OCI-LY3 (cell line): ENCODE measurements around the gene CX3CL1.
"Not testable (repeated sequence)": the region's sequence is repeated elsewhere in the genome, so short reads cannot be mapped to it uniquely, and the experiment has no call there.

ENCODE experiments used
- H2AFZ ChIP-seq: fragments of 200-600, 300-600 bp; shearing (Covaris generic); 2 replicates; pipeline ENCODE4 v1.6.0; 2014; ENCODE audit warnings: antibody characterized with exemption, low read depth, low read length
- H3K27ac ChIP-seq: fragments of 200-600, 300-600 bp; sonication (generic); 2 replicates; pipeline ENCODE4 v1.5.1; 2014; ENCODE audit warnings: mild to moderate bottlenecking, low read length, moderate library complexity, mixed read lengths
- H3K27me3 ChIP-seq: fragments of 200-600, 300-600 bp; sonication (generic); 2 replicates; pipeline ENCODE4 v1.6.1; 2014; ENCODE audit warnings: low read depth, low read length, mixed read lengths
- H3K36me3 ChIP-seq: fragments of 200-600, 300-600 bp; sonication (generic); replicated peaks from 2 replicates; pipeline ENCODE3; 2014; ENCODE audit warnings: low read depth, low read length, mixed read lengths
- H3K4me1 ChIP-seq: fragments of 300-600, 200-600 bp; sonication (generic); 2 replicates; pipeline ENCODE4 v1.6.1; 2014; ENCODE audit warnings: low read length, mixed read lengths
- H3K4me2 ChIP-seq: fragments of 200-600, 300-600 bp; sonication (generic); 2 replicates; pipeline ENCODE4 v1.6.1; 2014; ENCODE audit warnings: low read length, mixed read lengths
- H3K4me3 ChIP-seq: fragments of 300-600, 200-600 bp; sonication (generic); 2 replicates; pipeline ENCODE4 v1.5.1; 2014; ENCODE audit warnings: antibody characterized with exemption, mild to moderate bottlenecking, low read length, moderate library complexity
- H3K79me2 ChIP-seq: fragments of 300-600, 200-600 bp; shearing (Covaris generic); 2 replicates; pipeline ENCODE4 v1.6.1; 2014; ENCODE audit warnings: mild to moderate bottlenecking, low read length, mixed read lengths
- H3K9ac ChIP-seq: fragments of 300-600, 200-600 bp; shearing (Covaris generic); 2 replicates; pipeline ENCODE4 v1.6.0; 2014; ENCODE audit warnings: mild to moderate bottlenecking, low read length, moderate library complexity
- H3K9me3 ChIP-seq: fragments of 200-600, 300-600 bp; shearing (Covaris generic); 2 replicates; pipeline ENCODE4 v1.6.1; 2014; ENCODE audit warnings: low read length, mixed read lengths; ENCODE audit not compliant: insufficient read depth
- H4K20me1 ChIP-seq: fragments of 200-600, 300-600 bp; sonication (generic); 2 replicates; pipeline ENCODE4 v1.6.1; 2016; ENCODE audit warnings: low read length, mixed read lengths; ENCODE audit not compliant: insufficient read depth
- CTCF ChIP-seq: fragments of 200-600, 300-600 bp; sonication (generic); IDR thresholded peaks from 2 replicates; pipeline ENCODE4 v1.5.1; 2014; ENCODE audit warnings: antibody characterized with exemption, low read length, low read depth
- EZH2phosphoT487 ChIP-seq: fragments of 200-600 bp; shearing (Covaris generic); IDR thresholded peaks from 2 replicates; pipeline ENCODE4 v1.6.1; 2018; ENCODE audit warnings: antibody characterized with exemption, mixed run types, low read depth

Gene CX3CL1

GRCh38 chr16:57371494-57372371 lies 557 bp upstream of the CX3CL1 start:
- no peaks in the 10 kb centered on the region for H3K27me3 ChIP-seq
- peak overlapping the region; percentile 70; the same call in 1 of the 2 replicates for H3K9ac ChIP-seq
- H2AFZ ChIP-seq = no peak overlapping the region
- H3K36me3 ChIP-seq = no peaks in the 10 kb centered on the region
- peaks cover 25% of the 10 kb centered on the region for H3K79me2 ChIP-seq
- no peaks in the 10 kb centered on the region for H4K20me1 ChIP-seq
- H3K9me3 ChIP-seq = no peaks in the 10 kb centered on the region
- TF ChIP-seq EZH2phosphoT487 (no peak), CTCF (no peak)
- H3K4me1 ChIP-seq = peaks cover 63% of the 10 kb centered on the region
- peak overlapping the region; percentile 48; the same call in 1 of the 2 replicates for H3K27ac ChIP-seq
- peak overlapping the region; percentile 90 for H3K4me2 ChIP-seq
- H3K4me3 ChIP-seq = peak overlapping the region; percentile 75

DNA sequence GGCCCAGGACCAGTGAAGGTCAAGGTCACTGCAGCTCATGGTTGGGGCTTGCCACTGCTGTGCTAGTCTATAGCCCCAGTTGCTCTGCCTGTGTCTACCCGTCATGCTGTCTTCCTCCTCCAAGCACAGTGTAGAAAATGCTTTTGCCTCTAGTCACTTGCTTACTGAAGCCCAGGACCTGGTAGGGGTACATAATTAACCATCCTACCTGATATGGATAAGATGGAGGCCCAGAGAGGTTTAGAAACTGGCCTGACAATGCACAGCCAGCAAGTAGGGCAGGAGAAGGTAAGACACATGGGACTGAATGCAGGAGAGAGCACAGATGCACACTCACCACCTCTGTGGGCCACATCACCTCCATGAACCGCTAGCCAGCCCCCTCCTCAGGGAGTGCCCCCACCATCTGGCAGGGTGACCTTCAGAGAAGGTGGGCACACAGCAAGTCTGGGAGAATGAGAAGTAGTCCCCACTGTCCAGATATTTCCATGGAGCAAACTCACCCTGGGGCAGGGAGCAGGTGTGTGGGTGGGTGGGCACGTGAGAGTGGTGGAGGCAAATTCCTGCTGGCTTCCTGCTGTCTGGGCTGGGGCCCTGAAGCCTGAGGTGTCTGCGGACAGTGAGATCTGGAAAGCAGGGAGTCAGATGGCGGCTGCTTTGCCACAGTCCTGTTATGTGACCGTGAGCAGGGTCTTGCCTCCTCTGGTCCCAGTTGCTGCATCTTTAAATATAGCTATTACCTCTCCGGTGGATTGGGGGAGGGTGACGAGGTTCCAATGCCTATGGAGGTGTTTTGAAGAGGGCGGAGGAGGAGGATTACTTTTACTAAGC lies 1.0 kb downstream of the CX3CL1 start:
- H3K27me3 ChIP-seq = no peaks in the 10 kb centered on the region
- no peaks in the 10 kb centered on the region for H4K20me1 ChIP-seq
- H3K4me3 ChIP-seq = peak overlapping the region; percentile 75
- H3K79me2 ChIP-seq = peaks cover 25% of the 10 kb centered on the region
- peak overlapping the region; percentile 90 for H3K4me2 ChIP-seq
- no peaks in the 10 kb centered on the region for H3K36me3 ChIP-seq
- H3K9me3 ChIP-seq = no peaks in the 10 kb centered on the region
- H3K9ac ChIP-seq = peak overlapping the region; percentile 70
- no peak for TF ChIP-seq EZH2phosphoT487
- TF ChIP-seq CTCF = no peak
- H3K27ac ChIP-seq = peak overlapping the region; percentile 48
- H2AFZ ChIP-seq = 0 out of 2 replicates have a peak overlapping the region, but pooled peaks have one; percentile 4
- peaks cover 74% of the 10 kb centered on the region for H3K4me1 ChIP-seq

GRCh38 chr16:57374067-57374534 lies 1.8 kb downstream of the CX3CL1 start:
- Histone ChIP-seq H3K4me1 (peaks cover 82% of the 10 kb centered on the region), H3K27me3 (no peaks in the 10 kb centered on the region), H4K20me1 (no peaks in the 10 kb centered on the region), H2AFZ (0 out of 2 replicates have a peak overlapping the region, but pooled peaks have one; percentile 16), H3K4me2 (peak overlapping the region; percentile 90), H3K36me3 (no peaks in the 10 kb centered on the region), H3K4me3 (peak overlapping the region; percentile 75), H3K79me2 (peaks cover 30% of the 10 kb centered on the region), H3K9me3 (no peaks in the 10 kb centered on the region), H3K9ac (peak overlapping the region; percentile 70), H3K27ac (peak overlapping the region; percentile 48)
- no peak for TF ChIP-seq CTCF
- no peak for TF ChIP-seq EZH2phosphoT487

DNA sequence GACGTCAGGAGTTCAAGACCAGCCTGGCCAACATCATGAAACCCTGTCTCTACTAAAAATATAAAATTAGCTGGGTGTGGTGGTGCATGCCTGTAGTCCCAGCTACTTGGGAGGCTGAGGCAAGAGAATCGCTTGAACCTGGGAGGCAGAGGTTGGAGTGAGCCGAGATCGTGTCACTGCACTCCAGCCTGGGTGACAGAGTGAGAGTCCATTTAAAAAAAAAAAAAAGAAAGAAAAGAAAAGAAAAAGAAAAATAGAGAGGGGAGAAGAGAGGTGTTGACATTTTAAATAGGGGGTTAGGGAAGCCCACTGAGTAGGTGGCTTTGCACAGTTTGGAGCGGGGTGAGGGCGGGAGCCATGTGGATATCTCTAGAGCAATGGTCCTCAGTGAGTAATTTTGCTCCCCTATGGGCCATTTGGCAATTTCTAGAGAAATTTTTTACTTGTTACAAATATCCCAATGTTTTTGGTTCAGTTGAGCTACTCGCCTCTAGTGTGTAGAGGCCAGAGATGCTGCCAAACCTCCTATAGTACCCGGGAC lies 2.7 kb downstream of the CX3CL1 start:
- peaks cover 30% of the 10 kb centered on the region for H3K79me2 ChIP-seq

More for the DNA sequence above, 2.7 kb downstream of the CX3CL1 start:
- not testable (repeated sequence) for H3K27me3 ChIP-seq, H3K9me3 ChIP-seq, H3K9ac ChIP-seq, H4K20me1 ChIP-seq, H3K4me3 ChIP-seq, H3K36me3 ChIP-seq, H2AFZ ChIP-seq
- Histone ChIP-seq H3K4me2 (peak overlapping the region; percentile 0; the same call in 1 of the 2 replicates), H3K27ac (peak overlapping the region; percentile 97), H3K4me1 (peaks cover 85% of the 10 kb centered on the region)
